AG04450 (cell line): ENCODE data around the gene BRD3OS. TPM values are rescaled to one million over a fixed set of nuclear protein-coding genes. Genes with fewer than 3 reads are reported as not detected.

ENCODE experiments used
- CTCF ChIA-PET: fragments of 300-600, 350-600 bp; formaldehyde crosslinking; extraction: SDS; loops from one replicate; lab custom pipeline; 2022; ENCODE audit warnings: antibody characterized with exemption, inconsistent platforms; lab: Charles Lee
- POLR2A ChIA-PET: fragments of 350-600 bp; formaldehyde crosslinking; extraction: SDS; loops from one replicate; lab custom pipeline; 2021; ENCODE audit warnings: antibody characterized with exemption, inconsistent platforms; lab: Yijun Ruan, JAX
- DNase-seq: peaks from one replicate; pipeline ENCODE4 v3.0.0-alpha.2; 2011; ENCODE audit warnings: low read depth, low spot score
- H3K27ac ChIP-seq: one replicate; pipeline ENCODE4 v1.5.1; 2012; ENCODE audit warnings: low read depth, low read length, control low read depth
- H3K27me3 ChIP-seq: one replicate; pipeline ENCODE4 v1.6.0; 2012; ENCODE audit warnings: low read length; ENCODE audit not compliant: control insufficient read depth, insufficient read depth
- H3K4me3 ChIP-seq: 2 replicates; pipeline ENCODE4 v1.5.1; 2011; ENCODE audit warnings: mild to moderate bottlenecking, low read depth, low read length, control low read depth
- H3K9me3 ChIP-seq: 2 replicates; pipeline ENCODE4 v1.5.1; 2012; ENCODE audit warnings: low read length; ENCODE audit not compliant: control insufficient read depth, insufficient read depth
- CTCF ChIP-seq: IDR thresholded peaks from 2 replicates; pipeline ENCODE4 v1.5.1; 2011; ENCODE audit warnings: low read depth, low read length, control low read depth, inconsistent platforms
- polyA plus RNA-seq: library from polyadenylated mRNA; depleted of rRNA; stranded (reverse); fragments of >200 nt; gene quantifications from 2 replicates; pipeline ENCODE4 v1.2.3, GENCODE V29; 2011

Gene BRD3OS
- polyA plus RNA-seq, 1 experiment: 20.2 TPM

GRCh38 chr9:134051319-134051718 is 26.0 kb downstream of the BRD3OS start:
- DNase-seq: no peak
- Histone ChIP-seq H3K27me3 (no peaks in the 10 kb centered on the region), H3K9me3 (no peaks in the 10 kb centered on the region; the same call in 1 of the 2 replicates), H3K27ac (no peak overlapping the region), H3K4me3 (no peak overlapping the region)
- TF ChIP-seq CTCF: no peak
- POLR2A ChIA-PET: no interaction called here
- CTCF ChIA-PET: interaction anchor here (0.5 to 0.6 kb wide), 2 partner anchors 10 to 19 kb away, joined by 3 read pairs; no protein-coding TSS in a partner anchor

GRCh38 chr9:134052491-134052890 is 27.2 kb downstream of the BRD3OS start:
- no peaks in the 10 kb centered on the region; the same call in 1 of the 2 replicates for H3K9me3 ChIP-seq
- ChIA-PET POLR2A (interaction anchor here (0.6 kb wide), 2 partner anchors 20 to 85 kb away, joined by 3 to 6 read pairs; no protein-coding TSS in a partner anchor), CTCF (interaction anchor here (0.7 kb wide), 1 partner anchor 348 kb away, joined by 8 read pairs; no protein-coding TSS in a partner anchor)
- H3K27me3 ChIP-seq: no peaks in the 10 kb centered on the region
- H3K27ac ChIP-seq: no peak overlapping the region
- DNase-seq: no peak
- TF ChIP-seq CTCF: no peak
- no peak overlapping the region for H3K4me3 ChIP-seq

- no peak overlapping the region for H3K27ac ChIP-seq
- no peaks in the 10 kb centered on the region for H3K27me3 ChIP-seq
- POLR2A ChIA-PET: interaction anchor here (0.6 kb wide), 1 partner anchor 20 kb away, joined by 6 read pairs; no protein-coding TSS in a partner anchor
- no peaks in the 10 kb centered on the region; the same call in 1 of the 2 replicates for H3K9me3 ChIP-seq
- no peak for TF ChIP-seq CTCF
- no peak overlapping the region for H3K4me3 ChIP-seq
- CTCF ChIA-PET: interaction anchor here (0.7 kb wide), 1 partner anchor 347 kb away, joined by 8 read pairs; no protein-coding TSS in a partner anchor
- DNase-seq: no peak
These were observed 27.7 kb downstream of the BRD3OS start for GRCh38 chr9:134052941-134053340.

- Histone ChIP-seq H3K9me3 (no peaks in the 10 kb centered on the region; the same call in 1 of the 2 replicates), H3K27me3 (no peaks in the 10 kb centered on the region), H3K27ac (no peak overlapping the region), H3K4me3 (no peak overlapping the region)
- ChIA-PET POLR2A (no interaction called here), CTCF (interaction anchor here (0.7 kb wide), 1 partner anchor 347 kb away, joined by 8 read pairs; no protein-coding TSS in a partner anchor)
- TF ChIP-seq CTCF: no peak
- no peak for DNase-seq
These were observed 28.2 kb downstream of the BRD3OS start for GRCh38 chr9:134053401-134053871.
